ENCODE data around the gene NHSL2. TPM values are rescaled to one million over a fixed set of nuclear protein-coding genes. Genes with fewer than 3 reads are reported as not detected.

NHSL2 gene
- total RNA-seq, 1 donor from 2014 or later: 3.8 TPM

DNA sequence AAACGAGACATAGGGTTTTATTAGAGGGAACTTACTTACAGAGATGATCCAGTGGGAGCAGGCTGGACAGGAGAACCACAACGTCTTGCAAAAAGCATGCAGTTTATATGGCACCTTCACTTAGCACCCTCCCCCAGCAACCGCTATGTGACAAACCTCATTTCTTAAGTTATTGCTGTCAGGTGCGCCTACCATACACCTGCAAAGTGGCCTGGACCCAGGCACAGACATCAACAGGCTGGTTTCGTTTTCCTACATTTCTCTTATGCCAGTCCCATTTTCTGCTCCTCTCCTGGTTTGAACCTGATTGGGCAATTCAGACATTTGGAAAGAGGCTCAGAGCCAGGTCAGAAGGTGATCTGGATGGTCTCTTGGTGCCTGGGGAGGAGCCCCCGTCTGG, 202.8 kb downstream of the NHSL2 start:
- Histone ChIP-seq H3K27me3 (ENCODE audit: low read depth) (no peaks in the 10 kb centered on the region), H3K9me3 (replicated peaks) (no peaks in the 10 kb centered on the region), H3K4me1 (peaks cover 11% of the 10 kb centered on the region), H3K4me3 (no peak overlapping the region), H3K27ac (replicated peaks) (no peak overlapping the region), H3K36me3 (no peaks in the 10 kb centered on the region)
- DNase-seq: no peak
- intact Hi-C loops (cut with micrococcal nuclease): no loop called here
- TF ChIP-seq, protein P1, sequence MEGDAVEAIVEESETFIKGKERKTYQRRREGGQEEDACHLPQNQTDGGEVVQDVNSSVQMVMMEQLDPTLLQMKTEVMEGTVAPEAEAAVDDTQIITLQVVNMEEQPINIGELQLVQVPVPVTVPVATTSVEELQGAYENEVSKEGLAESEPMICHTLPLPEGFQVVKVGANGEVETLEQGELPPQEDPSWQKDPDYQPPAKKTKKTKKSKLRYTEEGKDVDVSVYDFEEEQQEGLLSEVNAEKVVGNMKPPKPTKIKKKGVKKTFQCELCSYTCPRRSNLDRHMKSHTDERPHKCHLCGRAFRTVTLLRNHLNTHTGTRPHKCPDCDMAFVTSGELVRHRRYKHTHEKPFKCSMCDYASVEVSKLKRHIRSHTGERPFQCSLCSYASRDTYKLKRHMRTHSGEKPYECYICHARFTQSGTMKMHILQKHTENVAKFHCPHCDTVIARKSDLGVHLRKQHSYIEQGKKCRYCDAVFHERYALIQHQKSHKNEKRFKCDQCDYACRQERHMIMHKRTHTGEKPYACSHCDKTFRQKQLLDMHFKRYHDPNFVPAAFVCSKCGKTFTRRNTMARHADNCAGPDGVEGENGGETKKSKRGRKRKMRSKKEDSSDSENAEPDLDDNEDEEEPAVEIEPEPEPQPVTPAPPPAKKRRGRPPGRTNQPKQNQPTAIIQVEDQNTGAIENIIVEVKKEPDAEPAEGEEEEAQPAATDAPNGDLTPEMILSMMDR (IDR thresholded peaks at IDR 0.05; ENCODE audit: borderline replicate concordance): no peak

DNA sequence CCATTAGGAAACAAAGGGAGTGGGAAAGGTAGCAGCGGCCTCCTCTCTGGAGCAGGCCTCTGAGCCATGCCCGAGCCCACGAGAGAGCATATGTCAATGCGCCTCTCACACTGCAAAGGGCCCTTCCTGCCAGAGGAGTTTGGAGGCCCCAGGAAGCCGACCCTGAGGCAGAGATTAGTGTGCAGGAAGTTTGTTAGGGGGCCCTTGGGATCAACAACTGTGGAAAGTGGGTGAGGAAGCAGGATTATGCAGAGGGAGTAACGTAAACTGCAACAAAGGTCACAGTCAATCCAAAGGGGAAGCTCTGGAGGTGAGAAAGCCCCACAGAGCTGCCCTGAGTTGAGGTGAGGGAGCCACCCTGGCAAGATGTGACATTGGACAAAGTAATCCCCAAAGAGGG, 203.7 kb downstream of the NHSL2 start:
- H3K27me3 ChIP-seq (ENCODE audit: low read depth): no peaks in the 10 kb centered on the region
- H3K9me3 ChIP-seq (replicated peaks): no peaks in the 10 kb centered on the region
- intact Hi-C loops (cut with micrococcal nuclease): no loop called here
- H3K4me1 ChIP-seq: peaks cover 11% of the 10 kb centered on the region
- TF ChIP-seq, protein P1 (IDR thresholded peaks at IDR 0.05; ENCODE audit: borderline replicate concordance): no peak
- no peak overlapping the region for H3K4me3 ChIP-seq
- no peak for DNase-seq
- H3K36me3 ChIP-seq: no peaks in the 10 kb centered on the region
- no peak overlapping the region for H3K27ac ChIP-seq (replicated peaks)

DNA sequence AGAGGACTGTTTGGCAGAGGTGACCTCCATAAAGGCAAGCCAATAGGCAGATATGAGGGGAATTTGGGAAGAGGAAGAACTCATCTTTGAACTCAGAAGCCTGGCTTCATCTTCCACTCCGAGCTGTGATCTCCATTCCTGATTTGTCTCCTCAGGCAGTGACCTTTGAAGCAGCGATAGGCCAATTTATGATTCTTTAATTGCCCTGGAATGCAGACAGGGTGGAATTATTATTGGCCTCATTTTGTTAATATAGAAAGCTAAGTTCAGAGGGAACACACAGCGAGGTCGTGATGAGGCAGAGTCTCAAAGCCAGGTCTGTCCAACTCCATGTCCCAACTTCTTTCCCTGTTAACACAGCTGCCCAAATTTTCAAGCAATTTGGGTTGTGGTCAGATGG, 204.2 kb downstream of the NHSL2 start:
- Histone ChIP-seq H3K27ac (replicated peaks) (no peak overlapping the region), H3K4me1 (peaks cover 11% of the 10 kb centered on the region), H3K36me3 (no peaks in the 10 kb centered on the region), H3K27me3 (ENCODE audit: low read depth) (no peaks in the 10 kb centered on the region), H3K9me3 (replicated peaks) (no peaks in the 10 kb centered on the region), H3K4me3 (no peak overlapping the region)
- no peak for DNase-seq
- intact Hi-C loops (cut with micrococcal nuclease): no loop called here
- TF ChIP-seq, protein P1 (IDR thresholded peaks at IDR 0.05; ENCODE audit: borderline replicate concordance): no peak

DNA sequence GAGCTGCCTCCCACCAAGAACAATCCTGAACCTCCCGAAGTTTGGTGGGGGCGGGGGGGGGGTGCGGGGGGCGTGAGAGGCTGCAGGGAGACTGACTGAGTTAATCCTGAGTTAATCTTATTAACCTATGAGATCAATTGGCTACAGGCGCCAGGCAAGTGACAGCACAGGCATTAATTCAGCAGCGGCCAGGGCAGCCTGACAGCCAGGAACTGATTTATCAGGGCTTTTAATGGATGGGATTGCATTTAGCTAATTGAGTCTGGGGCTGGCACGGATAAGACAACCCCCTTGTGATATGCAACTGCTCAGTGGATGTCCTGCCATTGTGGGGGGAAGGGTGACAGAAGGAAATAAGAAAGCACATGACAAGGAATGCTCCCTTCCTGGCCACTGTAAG, 204.7 kb downstream of the NHSL2 start:
- Histone ChIP-seq H3K4me1 (peaks cover 11% of the 10 kb centered on the region), H3K27me3 (ENCODE audit: low read depth) (no peaks in the 10 kb centered on the region), H3K4me3 (no peak overlapping the region), H3K9me3 (replicated peaks) (no peaks in the 10 kb centered on the region), H3K36me3 (no peaks in the 10 kb centered on the region), H3K27ac (replicated peaks) (no peak overlapping the region)
- intact Hi-C loops (cut with micrococcal nuclease): no loop called here
- TF ChIP-seq, protein P1 (IDR thresholded peaks at IDR 0.05; ENCODE audit: borderline replicate concordance): no peak
- DNase-seq: no peak

DNA sequence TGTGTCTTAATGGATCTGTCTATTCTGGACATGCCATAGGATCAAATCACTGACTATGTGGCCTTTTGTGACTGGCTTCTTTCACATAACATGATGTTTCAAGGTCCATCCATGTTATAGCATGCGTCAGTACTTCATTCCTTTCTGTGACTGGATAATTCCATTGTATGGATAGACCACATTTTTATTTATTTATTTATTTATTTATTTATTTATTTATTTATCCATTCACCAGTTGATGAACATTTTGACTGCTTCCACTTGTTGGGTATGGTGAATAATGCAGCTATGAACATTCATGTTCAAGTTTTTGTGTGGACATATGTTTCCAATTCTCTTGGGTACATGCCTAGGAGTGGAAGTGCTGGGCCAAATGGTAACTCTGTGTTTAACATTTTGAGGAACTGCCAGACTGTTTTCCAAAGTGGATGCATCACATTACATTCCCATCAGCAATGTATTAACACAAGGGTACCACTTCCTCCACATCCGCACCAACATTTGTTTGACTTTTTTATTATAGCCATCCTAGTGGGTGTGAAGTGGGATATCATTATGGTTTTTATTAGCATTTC, 207.1 kb downstream of the NHSL2 start:
- intact Hi-C loops (cut with micrococcal nuclease): no loop called here
- no peak for DNase-seq
- no peaks in the 10 kb centered on the region for H3K9me3 ChIP-seq (replicated peaks)
- no peaks in the 10 kb centered on the region for H3K27me3 ChIP-seq (ENCODE audit: low read depth)
- no peak overlapping the region for H3K27ac ChIP-seq (replicated peaks)
- peaks cover 31% of the 10 kb centered on the region for H3K4me1 ChIP-seq
- TF ChIP-seq, protein P1 (IDR thresholded peaks at IDR 0.05; ENCODE audit: borderline replicate concordance): no peak
- H3K36me3 ChIP-seq: no peaks in the 10 kb centered on the region
- H3K4me3 ChIP-seq: no peak overlapping the region

Measured in left ventricle myocardium inferior (tissue), 1 donor.